Glutamatergic neuron (in vitro differentiated cells): ENCODE data around the gene IRF7. TPM values are rescaled to one million over a fixed set of nuclear protein-coding genes. Genes with fewer than 3 reads are reported as not detected.
A peak's percentile ranks its signal among the peaks of the same experiment; 100 is the strongest.

ENCODE experiments used
- DNase-seq: peaks from one replicate; pipeline ENCODE4 v3.0.0; 2022
- H3K27ac Mint-ChIP-seq: one replicate; pipeline ENCODE4 v1.8.0; 2020; ENCODE audit warnings: mild to moderate bottlenecking, mixed read lengths, inconsistent platforms; ENCODE audit not compliant: unreplicated experiment
- H3K27me3 Mint-ChIP-seq: one replicate; pipeline ENCODE4 v1.8.0; 2020; ENCODE audit warnings: mild to moderate bottlenecking, moderate library complexity, mixed read lengths, inconsistent platforms; ENCODE audit not compliant: unreplicated experiment
- H3K36me3 Mint-ChIP-seq: one replicate; pipeline ENCODE4 v1.8.0; 2020; ENCODE audit warnings: mild to moderate bottlenecking, mixed read lengths, inconsistent platforms; ENCODE audit not compliant: unreplicated experiment
- H3K4me1 Mint-ChIP-seq: one replicate; pipeline ENCODE4 v1.8.0; 2020; ENCODE audit warnings: mild to moderate bottlenecking, low read depth, mixed read lengths, inconsistent platforms; ENCODE audit not compliant: unreplicated experiment
- H3K4me3 Mint-ChIP-seq: one replicate; pipeline ENCODE4 v1.8.0; 2020; ENCODE audit warnings: mild to moderate bottlenecking, mixed read lengths, inconsistent platforms; ENCODE audit not compliant: unreplicated experiment
- H3K9me3 Mint-ChIP-seq: one replicate; pipeline ENCODE4 v1.8.0; 2020; ENCODE audit warnings: mild to moderate bottlenecking, moderate library complexity, mixed read lengths, inconsistent platforms; ENCODE audit not compliant: unreplicated experiment
- CTCF ChIP-seq: fragments of 200-600 bp; sonication (generic); IDR thresholded peaks from one replicate; pipeline ENCODE4 v1.5.0; 2021; ENCODE audit not compliant: partially characterized antibody, unreplicated experiment
- total RNA-seq: library from RNA; stranded (reverse); fragmentation: NEBNext Ultra II Directional; extraction: Animal tissue kit (Norgen Biotek cat#: 25700); gene quantifications from one replicate; pipeline ENCODE4 v1.2.1, GENCODE V29; 2021; ENCODE audit not compliant: unreplicated experiment

The IRF7 gene
- total RNA-seq, 1 donor from 2014 or later: 17.7 TPM

GRCh38 chr11:640021-640706, 24.4 kb upstream of the IRF7 start:
- Mint-ChIP-seq H3K9me3 (peaks cover 9% of the 10 kb centered on the region), H3K4me3 (no peak overlapping the region), H3K36me3 (no peaks in the 10 kb centered on the region), H3K27ac (no peak overlapping the region), H3K4me1 (peaks cover 5% of the 10 kb centered on the region), H3K27me3 (peaks cover 18% of the 10 kb centered on the region)
- no peak for DNase-seq
- TF ChIP-seq CTCF: no peak

- Mint-ChIP-seq H3K9me3 (peaks cover 8% of the 10 kb centered on the region), H3K36me3 (no peaks in the 10 kb centered on the region), H3K4me3 (no peak overlapping the region), H3K27ac (no peak overlapping the region), H3K4me1 (peaks cover 5% of the 10 kb centered on the region), H3K27me3 (peaks cover 19% of the 10 kb centered on the region)
- no peak for DNase-seq
- TF ChIP-seq CTCF: no peak
These were observed 23.7 kb upstream of the IRF7 start for GRCh38 chr11:639332-639955.

GRCh38 chr11:638631-639331, 23.0 kb upstream of the IRF7 start:
- Mint-ChIP-seq H3K27me3 (peaks cover 19% of the 10 kb centered on the region), H3K9me3 (peaks cover 7% of the 10 kb centered on the region), H3K4me1 (peaks cover 5% of the 10 kb centered on the region), H3K27ac (no peak overlapping the region), H3K36me3 (no peaks in the 10 kb centered on the region), H3K4me3 (peak overlapping the region; percentile 71)
- no peak for TF ChIP-seq CTCF
- DNase-seq: no peak

- no peak for TF ChIP-seq CTCF
- peaks cover 7% of the 10 kb centered on the region for H3K9me3 Mint-ChIP-seq
- H3K4me1 Mint-ChIP-seq: peaks cover 5% of the 10 kb centered on the region
- peaks cover 21% of the 10 kb centered on the region for H3K27me3 Mint-ChIP-seq
- DNase-seq: no peak
- peak overlapping the region; percentile 90 for H3K4me3 Mint-ChIP-seq
- no peaks in the 10 kb centered on the region for H3K36me3 Mint-ChIP-seq
- H3K27ac Mint-ChIP-seq: peak overlapping the region; percentile 62
These were observed 22.1 kb upstream of the IRF7 start for GRCh38 chr11:637593-638521.
